Endometrium (tissue), 2 donors: ENCODE measurements around the gene RNF123.

Source experiments
- FAIRE-seq: peaks from 2 replicates; lab custom pipeline; 2012; peaks lifted over from hg19 to GRCh38; lab: Jason Lieb, UNC
- donor health status: control.
- donor health status: control.

RNF123 gene

DNA sequence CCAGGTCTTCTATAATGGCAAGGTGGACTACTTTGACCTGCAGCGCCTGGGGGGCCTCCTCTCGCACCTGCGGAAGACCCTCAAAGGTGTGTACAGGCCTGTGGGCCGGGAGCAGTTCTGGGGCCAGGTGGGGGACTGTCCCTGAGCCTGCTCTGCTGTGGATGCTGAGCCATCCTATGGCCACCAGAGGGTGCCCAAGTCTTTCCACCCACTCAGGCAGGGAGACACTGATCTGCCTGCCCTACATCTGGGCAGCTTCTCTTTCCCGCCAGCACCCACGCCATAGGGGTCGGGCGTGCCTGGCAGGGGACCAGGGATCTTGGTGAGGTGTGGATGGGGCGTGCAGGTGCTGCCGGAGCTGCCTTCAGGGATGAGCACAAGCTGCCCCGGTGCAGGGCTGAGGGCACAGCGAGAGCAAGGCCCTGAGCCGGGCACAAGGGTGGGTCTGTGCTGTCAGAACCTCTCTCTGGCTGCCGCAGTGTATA lies 14.1 kb downstream of the RNF123 start:
- FAIRE-seq, result no peak

DNA sequence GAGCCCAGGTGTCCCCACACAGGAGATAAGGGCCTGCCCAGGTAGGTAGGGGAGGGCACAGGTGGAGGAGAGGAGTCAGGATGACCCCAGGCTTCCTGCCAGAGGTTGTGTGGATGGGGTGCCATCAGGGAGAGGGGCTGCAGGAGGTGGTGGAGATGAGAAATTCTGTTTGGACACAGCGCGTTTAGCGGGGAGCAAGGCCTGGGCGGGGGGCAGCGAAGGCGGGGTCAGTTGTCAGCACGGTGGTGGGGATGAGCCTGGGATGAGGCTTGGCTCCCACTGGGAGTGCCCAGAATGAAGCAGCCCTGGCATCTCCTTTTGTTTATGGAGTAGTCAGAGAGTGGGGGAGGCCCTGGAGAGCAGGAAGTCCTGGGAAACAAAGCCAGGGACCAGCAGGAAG lies 14.6 kb downstream of the RNF123 start:
- no peak for FAIRE-seq

DNA sequence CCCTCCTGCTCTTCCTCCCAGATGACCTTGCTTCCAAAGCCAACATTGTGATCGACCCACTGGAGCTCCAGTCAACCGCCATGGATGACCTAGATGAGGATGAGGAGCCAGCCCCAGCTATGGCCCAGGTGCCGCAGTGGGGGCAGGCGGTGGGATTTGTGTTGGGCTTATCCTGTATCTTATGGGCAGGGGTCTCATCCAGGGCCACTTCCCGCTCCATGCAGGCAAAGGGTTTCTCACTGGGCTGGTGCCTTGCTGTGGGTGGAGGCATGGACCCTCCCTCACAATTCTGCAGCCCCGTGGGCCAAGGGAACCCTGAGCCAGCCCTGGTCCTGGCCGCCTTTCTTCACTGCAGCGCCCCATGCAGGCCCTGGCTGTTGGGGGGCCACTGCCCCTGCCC lies 15.3 kb downstream of the RNF123 start:
- no peak for FAIRE-seq

DNA sequence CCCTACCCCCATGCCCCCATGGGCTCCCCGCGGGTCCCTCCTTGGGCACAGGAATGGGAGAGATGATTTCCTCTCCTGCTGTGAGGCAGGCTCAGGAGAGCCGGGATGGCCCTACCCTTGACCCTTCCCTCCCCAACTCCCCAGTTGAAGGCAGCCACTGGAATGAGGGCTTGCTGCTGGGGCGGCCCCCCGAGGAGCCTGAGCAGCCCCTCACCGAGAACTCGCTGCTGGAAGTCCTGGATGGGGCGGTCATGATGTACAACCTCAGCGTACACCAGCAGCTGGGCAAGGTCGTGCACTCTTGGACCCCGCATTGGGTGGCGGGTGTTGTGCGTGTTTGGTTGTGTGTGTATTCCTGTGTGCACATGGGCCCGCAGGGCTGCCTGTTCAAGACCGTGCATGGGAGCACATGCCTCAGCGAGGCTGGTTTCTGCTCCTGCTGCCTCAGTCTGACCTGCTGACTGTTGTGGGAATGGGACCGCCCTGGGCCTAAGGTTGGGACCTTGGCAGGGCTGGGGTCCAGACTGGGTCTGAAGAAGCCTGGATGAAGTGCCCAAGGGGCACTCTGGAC lies 16.1 kb downstream of the RNF123 start:
- FAIRE-seq, result no peak

DNA sequence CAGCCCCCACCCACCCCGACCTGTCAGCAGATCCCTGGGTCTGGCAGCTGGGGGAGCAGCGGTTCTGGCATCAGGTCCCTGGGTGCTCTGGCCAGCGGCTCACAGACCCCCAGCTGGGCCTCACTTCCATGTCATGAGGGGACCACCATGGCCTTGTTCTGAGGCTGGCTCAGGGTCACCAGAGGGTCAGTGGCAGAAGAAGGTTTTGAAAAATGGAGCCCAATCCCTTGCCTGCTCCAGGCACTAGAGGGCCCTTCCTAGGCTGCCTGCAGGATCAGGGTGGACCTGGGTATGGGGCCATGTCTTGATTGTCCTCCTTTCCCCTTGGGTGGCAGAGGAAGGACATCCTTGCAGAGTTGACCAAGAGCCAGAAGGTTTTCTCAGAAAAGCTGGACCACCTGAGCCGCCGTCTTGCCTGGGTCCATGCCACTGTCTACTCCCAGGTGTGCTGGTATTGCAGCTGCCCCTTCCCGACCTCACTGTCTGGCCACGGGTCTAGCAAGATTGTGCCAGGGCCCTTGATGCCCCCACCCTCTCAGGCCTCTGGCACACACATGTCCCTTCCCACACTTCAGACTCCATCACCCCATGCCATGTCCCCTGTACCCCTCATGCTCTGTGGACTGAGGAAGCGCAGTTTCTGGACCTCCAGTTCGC lies 17.2 kb downstream of the RNF123 start:
- FAIRE-seq, result no peak

DNA sequence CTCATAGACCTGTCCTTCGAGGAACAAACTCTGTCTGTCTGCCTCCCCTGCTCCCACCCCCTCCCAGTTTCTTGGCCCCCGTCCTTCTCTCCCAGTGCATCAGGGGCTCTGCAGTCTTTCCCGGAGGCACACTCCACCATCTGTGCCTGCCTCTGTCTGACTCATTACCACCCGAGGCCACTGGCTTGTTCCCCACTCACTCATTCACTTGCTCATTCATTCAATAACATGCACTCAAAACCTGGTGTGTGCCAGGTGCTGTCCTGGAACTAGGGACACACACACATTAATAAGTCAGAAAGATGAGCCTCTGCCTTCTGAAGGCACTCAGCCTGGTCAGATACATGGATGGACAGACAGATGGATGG lies 17.7 kb downstream of the RNF123 start:
- no peak for FAIRE-seq

DNA sequence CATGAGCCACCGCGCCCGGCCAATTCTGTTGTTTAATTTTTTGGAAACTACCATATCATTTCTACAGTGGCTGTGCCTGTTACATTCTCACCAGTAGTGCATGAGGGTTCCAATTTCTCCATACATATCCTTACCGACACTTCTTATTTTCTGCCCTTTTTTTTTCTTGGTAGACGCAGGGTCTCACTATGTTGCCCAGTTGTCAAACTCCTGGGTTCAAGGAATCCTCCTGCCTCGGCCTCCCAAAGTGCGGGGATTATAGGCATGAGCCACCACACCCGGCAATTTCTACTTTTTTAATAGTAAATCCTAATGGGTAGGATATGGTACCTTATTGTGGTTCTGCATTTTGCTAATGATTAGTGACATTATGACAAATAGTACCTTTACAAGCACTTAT lies 20.5 kb downstream of the RNF123 start:
- no peak for FAIRE-seq

DNA sequence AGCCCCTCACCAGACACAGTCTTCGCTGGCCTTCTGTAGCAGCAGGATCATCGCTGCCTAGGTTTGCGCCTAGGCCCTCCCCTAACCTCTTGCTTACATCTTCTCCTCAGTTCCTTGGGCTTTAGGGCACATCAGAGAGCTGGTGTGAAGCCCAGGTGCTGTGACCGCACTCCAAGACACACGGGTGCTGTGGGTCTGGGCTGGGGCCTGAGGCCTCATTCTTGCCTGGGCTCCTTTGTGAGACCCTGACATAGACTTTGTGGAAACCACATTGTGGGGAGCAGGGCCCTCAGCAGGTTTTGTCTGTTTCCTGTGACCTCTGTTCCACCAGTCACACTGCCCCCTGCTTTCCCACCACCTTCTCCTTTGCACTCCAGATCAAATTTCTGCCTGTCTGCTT lies 22.1 kb downstream of the RNF123 start:
- no peak for FAIRE-seq

DNA sequence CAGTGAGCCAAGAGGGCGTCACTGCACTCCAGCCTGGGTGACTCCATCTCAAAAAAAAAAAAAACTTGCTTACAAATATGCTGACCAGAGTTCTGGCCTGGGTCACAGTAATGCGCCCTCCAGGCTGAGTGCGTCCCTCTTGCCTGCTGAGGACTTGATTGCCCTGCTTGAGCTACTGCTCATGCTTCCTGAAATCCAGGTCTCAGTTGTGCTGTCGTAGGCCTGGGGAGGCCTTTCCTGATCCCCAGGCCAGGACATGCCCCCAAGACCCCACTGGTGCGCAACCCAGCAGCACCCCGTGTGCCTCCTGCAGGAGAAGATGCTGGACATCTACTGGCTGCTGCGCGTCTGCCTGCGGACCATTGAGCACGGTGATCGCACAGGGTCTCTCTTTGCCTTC lies 22.8 kb downstream of the RNF123 start:
- no peak for FAIRE-seq

DNA sequence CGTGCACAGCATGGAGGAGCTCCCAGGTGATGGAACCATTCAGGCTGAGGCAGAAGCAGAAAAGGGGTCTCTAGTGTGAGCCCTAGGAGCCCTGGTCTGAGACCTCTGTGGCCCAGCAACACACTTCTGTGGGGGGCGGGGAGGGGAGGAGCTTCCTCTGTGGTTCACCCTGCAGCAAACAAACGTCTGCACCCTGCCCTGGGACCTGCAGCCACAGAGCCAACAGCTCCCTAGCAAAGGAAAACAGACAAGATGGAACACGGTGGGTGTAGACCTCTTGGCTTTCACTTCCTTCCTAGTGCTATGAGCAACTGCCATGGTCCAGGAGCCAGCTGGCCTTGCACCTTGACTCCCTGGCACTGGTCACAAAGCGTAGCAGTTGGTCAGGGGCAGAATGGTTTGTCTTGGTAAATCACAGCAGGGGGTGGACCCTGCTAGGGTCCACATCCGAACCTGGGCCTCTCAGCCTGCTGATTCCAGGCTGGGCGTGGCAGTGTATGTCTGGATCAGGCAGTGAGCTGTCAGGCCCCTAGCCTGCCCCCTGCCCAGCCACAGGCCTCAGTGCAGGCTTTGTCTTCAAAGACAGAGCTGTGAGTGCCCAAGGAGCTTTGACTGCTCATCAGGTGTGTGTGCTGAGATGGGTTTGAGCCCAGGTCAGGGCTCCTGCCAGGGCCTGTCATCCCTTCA lies 23.4 kb downstream of the RNF123 start:
- FAIRE-seq, result no peak

DNA sequence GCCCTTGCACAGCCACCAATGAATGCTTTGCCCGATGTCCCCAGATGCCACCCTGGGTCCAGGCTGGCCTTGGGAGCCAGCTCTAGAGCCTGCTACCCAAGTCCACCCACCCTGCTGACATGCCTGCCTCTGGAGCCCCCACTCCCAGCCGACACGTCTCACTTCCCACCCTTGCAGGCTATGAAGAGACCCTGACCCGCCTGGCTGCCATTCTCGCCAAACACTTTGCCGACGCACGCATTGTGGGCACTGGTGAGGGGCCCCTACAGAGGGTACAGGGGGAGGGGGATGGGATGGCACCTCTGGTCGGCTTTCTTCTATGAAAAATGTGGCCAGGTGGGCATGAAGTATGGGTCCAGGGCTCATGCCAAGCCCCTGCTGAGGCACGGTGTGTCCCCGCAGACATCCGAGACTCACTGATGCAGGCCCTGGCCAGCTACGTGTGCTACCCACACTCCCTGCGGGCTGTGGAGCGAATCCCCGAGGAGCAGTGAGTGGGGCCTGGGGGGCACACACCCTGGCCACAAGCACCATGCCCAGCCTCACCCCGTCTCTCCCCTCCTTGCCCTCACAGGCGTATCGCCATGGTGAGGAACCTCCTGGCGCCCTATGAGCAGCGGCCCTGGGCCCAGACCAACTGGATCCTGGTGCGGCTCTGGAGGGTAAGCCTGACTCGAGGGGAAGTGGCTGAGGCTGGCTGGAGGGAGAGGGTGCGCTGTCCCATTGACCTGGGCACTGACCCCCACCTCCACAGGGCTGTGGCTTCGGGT lies 24.2 kb downstream of the RNF123 start:
- no peak for FAIRE-seq

DNA sequence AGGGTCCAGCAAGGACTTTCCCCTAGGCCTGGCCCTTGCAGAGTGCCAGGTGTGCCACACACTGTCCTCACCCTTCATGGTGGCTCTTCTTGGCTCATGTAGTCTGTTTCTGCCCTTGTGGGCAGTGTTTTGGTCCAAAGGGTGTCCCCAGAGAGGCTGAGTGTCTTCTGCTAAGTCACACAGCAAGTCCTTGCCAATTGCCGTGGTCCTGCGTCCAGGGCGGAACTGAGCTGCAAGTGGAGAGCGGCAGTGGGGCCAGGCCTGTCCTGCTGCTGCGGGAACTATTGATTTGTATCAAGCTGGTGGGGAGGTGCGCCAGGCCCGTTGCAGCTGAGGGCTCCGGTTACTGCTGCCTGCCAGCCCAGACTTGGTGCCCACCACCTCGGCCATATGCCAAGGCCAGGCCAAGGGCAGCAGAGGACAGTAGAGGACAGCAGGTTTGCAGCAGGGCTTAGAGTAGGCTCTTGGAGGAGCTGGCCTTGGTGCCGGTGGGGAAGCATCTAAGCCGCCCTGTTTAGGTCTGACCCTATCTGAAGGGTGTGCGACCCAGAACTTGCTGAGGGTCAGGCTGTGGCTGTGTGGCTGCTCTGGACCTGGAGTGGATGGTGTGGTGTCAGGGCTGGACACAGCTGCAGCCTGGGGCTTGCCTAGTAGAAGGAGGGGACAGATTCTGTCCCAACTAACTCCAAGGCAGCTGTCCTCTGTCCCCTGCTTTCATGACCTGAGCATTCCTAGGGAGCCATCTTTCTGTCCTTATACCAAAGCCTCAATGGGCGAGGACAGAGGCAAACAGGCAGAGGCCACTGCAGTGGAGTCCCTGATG lies 25.6 kb downstream of the RNF123 start:
- no peak for FAIRE-seq

DNA sequence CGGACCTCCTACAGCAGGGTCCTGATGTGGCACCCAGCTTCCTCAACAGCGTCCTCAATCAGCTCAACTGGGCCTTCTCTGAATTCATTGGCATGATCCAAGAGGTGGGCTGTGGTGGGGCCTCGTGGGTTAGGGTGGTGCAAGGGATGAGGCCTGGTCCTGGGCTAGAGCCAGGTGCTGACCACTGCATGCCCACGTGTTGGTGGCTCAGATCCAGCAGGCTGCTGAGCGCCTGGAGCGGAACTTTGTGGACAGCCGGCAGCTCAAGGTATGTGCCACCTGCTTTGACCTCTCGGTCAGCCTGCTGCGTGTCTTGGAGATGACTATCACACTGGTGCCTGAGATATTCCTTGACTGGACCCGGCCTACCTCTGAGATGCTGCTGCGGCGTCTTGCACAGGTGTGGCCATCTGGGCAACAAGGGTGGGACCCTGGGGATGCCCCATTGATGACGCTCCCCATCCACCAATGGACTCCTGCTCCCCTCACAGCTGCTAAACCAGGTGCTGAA lies 26.3 kb downstream of the RNF123 start:
- no peak for FAIRE-seq

DNA sequence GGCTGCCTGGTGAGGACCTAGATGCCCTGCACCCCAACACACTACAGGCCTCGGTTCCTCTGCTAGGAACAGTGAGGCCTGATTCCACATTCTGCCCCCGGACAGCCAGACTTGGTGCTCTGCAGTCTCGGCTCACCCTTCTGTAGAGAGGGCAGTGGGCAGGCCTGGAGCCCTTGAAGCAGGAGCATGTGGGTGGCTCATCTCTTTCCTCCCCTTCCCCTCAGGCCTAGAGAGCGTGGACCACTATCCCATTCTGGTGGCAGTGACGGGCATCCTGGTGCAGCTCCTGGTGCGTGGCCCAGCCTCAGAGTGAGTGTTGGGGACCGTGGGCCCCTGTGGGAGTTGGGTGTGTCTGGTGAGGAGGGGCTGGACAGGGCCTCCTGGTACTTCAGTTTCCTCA lies 26.8 kb downstream of the RNF123 start:
- FAIRE-seq, result no peak

DNA sequence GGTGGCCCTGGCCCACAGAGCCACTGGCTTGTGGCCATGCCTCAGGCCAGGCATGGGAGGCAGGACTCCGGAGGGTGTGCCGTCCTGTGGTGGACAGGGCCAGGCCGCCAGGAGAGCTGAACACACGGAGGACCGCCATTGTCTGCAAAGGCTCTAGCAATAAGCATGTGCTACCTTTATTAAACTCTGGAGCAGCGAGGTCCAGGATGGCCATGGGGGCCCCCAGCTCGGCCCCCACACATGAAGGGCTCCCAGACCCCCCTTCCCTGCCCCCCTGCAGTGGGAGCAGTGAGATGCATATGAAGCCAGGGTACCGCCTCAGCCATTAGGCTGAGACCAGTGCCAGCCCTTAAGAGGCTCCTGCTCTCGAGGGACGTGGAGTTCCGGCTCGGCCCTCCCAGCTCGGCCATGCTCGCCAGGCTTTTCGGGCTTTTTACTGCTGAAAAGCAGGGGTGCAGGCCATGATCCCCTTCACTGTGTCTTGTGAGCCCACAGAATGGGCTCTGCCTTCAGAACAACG lies 27.4 kb downstream of the RNF123 start:
- no peak for FAIRE-seq

DNA sequence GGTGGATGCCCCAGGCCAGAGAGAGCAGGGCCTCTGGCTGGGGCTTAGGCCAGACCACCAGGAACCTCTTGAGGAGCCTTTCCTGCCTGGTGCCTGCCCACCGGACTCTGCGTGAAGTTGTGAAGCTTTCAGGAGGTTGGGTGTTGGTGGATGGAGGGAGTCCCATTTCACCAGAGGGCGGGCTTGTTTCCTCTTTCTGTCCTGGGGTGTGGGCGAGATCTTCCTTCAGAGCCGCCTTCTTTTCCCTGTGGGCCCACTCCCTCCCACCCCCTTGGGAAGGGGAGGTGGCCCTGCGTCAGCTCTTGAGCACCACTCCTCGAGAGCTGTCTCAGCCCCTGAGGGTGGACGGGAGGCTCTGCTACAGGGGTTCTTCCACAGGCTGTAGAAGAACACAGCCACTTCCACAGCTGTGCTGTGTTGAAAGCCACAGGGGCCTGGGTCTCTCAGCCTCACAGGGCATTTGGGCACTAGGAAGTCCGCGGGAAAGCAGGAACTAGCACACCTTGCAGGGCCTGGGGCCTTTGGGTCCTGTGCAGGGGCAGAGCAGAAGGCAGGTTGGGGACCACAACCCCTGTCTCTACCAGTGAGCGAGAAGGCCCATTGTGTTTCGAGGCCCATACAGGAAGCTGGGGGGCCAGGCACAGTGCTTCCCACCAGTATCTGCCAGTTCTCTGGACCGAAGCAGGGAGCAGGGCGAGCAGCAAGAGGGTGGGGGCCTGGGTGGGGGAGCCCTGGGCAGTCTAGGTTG lies 28.0 kb downstream of the RNF123 start:
- no peak for FAIRE-seq

DNA sequence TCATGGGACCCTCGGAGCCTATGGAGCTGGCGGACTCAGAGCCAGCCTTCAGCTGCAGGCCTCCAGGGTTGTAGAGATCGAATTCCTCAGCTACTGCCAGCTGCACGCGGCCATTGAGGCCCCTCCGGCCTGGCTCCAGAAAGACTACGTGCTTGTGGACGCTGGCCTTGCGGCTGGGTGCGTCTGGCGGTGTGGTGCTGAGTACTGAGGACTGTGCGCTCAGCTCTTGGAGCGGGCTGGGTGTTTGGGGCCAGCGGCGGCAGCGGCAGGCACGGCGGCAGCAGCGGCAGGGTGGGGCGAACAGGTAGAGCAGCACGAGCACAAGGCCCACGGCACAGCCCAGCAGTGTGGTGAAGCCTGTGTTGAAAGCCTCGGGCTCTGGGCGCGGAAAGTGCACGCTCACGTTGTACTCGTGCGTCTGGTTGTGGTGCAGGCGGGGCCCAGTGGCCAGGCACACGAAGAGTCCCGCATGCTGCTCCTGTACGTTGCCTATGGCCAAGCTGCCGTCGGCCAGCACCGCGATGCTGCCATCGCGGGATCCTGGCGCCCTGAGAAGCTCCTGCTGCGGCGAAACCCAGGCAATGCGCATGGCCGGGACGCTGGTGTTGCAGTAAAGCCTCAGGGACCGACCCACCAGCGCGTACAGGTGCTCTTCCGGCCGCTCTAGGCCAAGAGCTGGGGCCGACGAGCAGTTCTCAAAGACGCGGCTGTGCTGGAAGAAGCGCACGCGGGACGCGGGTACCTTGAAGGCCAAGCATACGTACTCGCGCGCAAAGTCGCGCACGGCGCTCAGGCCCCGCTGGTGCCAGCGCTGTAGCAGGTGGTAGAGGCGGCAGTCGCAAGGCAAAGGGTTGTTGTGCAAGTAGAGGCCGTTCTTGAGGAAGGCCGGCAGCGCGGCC lies 28.9 kb downstream of the RNF123 start:
- no peak for FAIRE-seq

DNA sequence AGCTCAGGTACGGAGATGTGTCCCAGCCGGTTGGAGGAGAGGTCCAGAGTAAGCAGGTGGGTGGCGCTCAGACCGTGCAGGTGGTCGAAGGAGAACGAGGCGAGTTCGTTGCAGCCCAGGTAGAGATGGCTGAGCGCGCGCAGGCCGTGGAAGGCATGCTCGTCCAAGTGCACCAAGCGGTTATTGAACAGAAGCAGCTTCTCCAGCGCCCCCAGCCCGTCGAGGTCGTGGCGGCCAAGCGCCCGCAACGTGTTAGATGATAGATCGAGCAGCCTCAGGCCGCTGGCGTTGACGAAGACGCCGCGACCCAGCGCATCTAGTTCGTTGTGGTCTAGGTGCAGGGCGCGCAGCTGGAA lies 29.5 kb downstream of the RNF123 start:
- no peak for FAIRE-seq

DNA sequence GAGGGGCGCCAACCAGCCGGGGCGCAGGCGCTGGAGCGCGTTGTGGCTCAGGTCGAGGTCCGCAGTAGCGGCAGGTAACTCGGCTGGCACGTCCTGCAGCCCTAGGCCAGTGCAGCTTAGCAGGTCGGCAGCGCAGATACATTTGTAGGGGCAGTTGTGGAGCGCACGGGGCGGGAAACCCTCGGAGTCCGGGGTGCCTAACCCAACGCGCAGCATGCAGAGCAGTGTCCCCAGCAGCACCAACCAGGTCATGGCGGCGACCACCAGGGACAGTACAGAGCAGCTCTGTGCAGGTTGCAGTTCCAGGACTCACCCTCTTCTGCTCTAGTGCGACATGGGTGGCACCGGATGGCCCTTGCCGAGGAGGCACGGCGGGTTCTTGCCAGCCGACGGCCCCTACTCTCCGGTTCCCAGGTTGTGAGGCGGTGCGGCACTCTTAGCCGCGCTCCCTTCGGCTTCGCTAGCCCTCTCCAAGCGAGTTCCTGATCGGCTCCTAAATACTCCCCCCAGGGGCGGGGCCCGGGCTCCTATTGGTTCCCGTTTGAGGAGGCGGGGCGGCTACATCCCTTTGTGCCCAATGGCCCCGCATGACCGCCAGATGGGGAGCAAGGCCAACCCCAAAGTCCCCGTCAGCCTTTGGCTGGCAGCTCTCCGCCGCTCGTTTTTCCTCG lies 30.0 kb downstream of the RNF123 start, which contains the start of gene AMIGO3:
Gene AMIGO3 (minus strand): TSS at position 471 of the 671 bp plus-strand sequence. CDS start 219 bp downstream, at position 252.
- FAIRE-seq, result peak; percentile 97
